PC-9 (cell line): ENCODE data around the gene IGF2R.

Experiments used
- CTCF ChIP-seq: fragments of 200-600 bp; sonication (generic); conservative IDR thresholded peaks from 2 replicates; pipeline ENCODE4 v1.6.1; 2017; ENCODE audit warnings: mixed run types, antibody characterized with exemption, mild to moderate bottlenecking, moderate library complexity
- EZH2 ChIP-seq: fragments of 200-600 bp; sonication (generic); IDR thresholded peaks from 2 replicates; pipeline ENCODE4 v1.8.0; 2017; ENCODE audit warnings: antibody characterized with exemption, low read depth

GRCh38 chr6:160121981-160122380 lies 153.1 kb downstream of the IGF2R start:
- TF ChIP-seq CTCF (no peak), EZH2 (no peak)
